Activated naive CD8-positive, alpha-beta T cell treated with anti-CD3 and anti-CD28 coated beads for 36 hours (primary cell): ENCODE data around the gene SLC25A21. TPM values are rescaled to one million over a fixed set of nuclear protein-coding genes. Genes with fewer than 3 reads are reported as not detected.

Source experiments
- DNase-seq: peaks from one replicate; pipeline ENCODE4 v3.0.0; 2021
- H3K27ac Mint-ChIP-seq: one replicate; pipeline ENCODE4 v1.8.0; 2022; ENCODE audit warnings: mild to moderate bottlenecking, moderate library complexity, mixed read lengths
- H3K27me3 Mint-ChIP-seq: one replicate; pipeline ENCODE4 v1.8.0; 2022; ENCODE audit warnings: mild to moderate bottlenecking, mixed read lengths
- H3K36me3 Mint-ChIP-seq: one replicate; pipeline ENCODE4 v1.8.0; 2021; ENCODE audit warnings: mild to moderate bottlenecking, mixed read lengths
- H3K4me1 Mint-ChIP-seq: one replicate; pipeline ENCODE4 v1.8.0; 2021; ENCODE audit warnings: mixed read lengths
- H3K4me3 Mint-ChIP-seq: one replicate; pipeline ENCODE4 v1.8.0; 2022; ENCODE audit warnings: mild to moderate bottlenecking, moderate library complexity, mixed read lengths
- H3K9me3 Mint-ChIP-seq: one replicate; pipeline ENCODE4 v1.8.0; 2022; ENCODE audit warnings: mixed read lengths
- total RNA-seq, 2 experiments: library from RNA; stranded (reverse); gene quantifications; one replicate each; pipeline ENCODE4 v1.2.3, GENCODE V29; 2021

The SLC25A21 gene
- total RNA-seq, 2 experiments from 2014 or later: not detected

GRCh38 chr14:36652542-36653201 lies 519.7 kb downstream of the SLC25A21 start:
- Mint-ChIP-seq H3K27ac (no peak overlapping the region), H3K9me3 (no peaks in the 10 kb centered on the region), H3K27me3 (peaks cover 92% of the 10 kb centered on the region), H3K4me3 (no peak overlapping the region), H3K36me3 (peaks cover 6% of the 10 kb centered on the region), H3K4me1 (peaks cover 17% of the 10 kb centered on the region)
- DNase-seq: no peak

DNA sequence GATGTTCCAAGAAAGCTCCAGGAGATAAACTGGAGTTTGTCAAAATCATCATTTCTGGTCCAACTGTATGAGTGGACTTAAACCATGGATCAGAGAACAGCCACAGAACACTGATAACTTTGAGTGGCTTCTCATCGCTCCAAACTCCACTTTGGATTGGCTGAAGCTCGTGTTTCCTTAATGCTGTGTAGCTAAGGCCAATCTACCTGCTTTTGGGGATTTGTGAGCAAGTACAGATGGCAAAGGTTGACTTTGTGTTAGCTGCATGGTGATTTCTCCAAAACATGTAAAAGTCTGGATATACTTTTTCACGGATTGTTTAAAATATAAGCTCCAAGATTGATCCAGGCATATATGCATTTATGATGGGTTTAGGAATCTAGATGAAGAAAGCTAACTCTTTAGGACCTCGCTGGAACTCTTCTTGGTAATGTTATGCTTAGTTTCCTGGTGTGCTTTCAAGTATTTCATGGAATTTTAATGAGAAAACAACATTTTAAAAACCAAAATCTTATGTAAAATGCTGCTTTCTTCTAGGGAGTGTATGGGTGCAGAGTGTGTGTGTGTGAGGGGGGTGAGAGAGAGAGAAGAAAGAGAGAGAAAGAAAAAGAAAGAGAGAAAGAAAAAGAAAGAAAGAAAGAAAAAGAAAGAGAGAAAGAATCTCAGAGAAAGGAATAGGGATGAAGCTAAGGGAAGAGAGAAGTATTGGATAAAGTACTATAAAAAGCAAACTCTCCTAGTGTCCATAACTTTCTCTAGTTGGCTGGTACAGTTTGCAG lies 522.3 kb downstream of the SLC25A21 start:
- no peak overlapping the region for H3K4me3 Mint-ChIP-seq
- no peak for DNase-seq
- H3K9me3 Mint-ChIP-seq: no peaks in the 10 kb centered on the region
- peaks cover 6% of the 10 kb centered on the region for H3K4me1 Mint-ChIP-seq
- H3K36me3 Mint-ChIP-seq: no peaks in the 10 kb centered on the region
- H3K27ac Mint-ChIP-seq: no peak overlapping the region
- peaks cover 89% of the 10 kb centered on the region for H3K27me3 Mint-ChIP-seq

DNA sequence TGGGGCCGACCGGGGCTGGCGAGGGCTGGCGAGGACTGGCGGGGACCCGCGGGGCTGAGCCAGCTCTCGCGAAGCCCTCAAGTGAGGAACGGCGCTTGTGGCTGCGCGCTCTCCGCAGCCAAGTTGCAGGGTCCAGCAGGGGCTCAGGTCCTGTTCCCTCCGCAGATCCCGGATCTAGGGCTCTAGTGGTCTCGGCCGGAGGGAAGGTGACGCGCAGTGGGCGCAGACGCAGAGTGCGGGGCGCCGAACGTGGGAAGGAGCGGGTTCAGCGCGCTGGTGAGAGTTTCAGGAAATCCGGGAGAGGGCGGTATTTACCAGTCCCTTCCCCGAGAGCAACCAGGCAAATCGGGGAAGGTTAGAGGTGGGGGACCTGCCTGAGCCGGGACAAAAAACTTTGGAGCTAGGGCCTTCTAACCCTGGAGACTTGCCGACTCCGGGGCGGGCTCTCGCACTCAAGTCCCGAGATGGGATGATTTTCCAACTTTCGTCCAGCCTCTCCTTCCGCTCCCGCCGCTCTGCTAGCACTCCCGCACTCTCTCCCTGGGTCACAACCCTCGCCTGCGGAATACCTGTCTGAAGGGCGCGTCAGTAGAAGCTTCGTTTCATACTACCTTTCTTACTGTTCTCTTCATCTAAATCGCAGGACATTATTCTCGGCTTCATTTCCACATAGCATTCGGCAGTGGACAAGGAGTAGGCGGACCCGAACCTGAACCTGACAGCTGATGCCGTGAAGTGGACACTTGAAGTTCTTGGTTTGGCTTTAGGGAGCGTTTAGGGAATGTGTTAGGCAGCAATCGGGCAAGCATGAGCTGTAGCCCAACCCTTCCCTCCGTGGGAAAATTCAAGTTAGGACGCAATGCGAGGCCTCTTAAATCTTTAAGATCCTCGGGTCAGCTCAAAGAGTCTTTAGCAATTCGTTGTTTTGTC lies 524.3 kb downstream of the SLC25A21 start:
- H3K27ac Mint-ChIP-seq: no peak overlapping the region

DNA sequence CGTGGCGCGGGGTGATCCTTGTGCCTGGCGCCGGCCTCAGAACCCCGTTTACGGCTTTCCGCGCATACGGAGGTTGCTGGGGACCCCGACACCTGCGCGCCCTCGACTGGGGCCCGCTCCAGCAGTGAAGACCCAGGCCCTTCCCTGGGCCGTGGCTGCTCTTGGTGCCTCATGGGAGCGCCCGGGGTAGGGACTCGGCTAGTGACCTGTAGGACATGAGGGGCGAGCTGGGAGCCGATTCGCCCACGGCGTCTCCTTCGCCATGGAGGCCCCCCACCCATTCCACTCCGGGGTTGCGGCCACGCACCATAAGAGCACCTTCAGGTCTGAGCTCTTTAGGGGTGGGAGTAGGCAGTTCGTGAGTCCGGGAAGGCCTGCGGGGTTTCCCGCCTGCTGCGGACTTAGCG lies 525.0 kb downstream of the SLC25A21 start:
- no peak for DNase-seq
- peaks cover 6% of the 10 kb centered on the region for H3K4me1 Mint-ChIP-seq
- peaks cover 70% of the 10 kb centered on the region for H3K27me3 Mint-ChIP-seq

More for the DNA sequence above, 524.3 kb downstream of the SLC25A21 start:
- Mint-ChIP-seq H3K4me3 (no peak overlapping the region), H3K27me3 (peaks cover 77% of the 10 kb centered on the region), H3K4me1 (peaks cover 6% of the 10 kb centered on the region), H3K9me3 (no peaks in the 10 kb centered on the region), H3K36me3 (no peaks in the 10 kb centered on the region)
- DNase-seq: no peak

DNA sequence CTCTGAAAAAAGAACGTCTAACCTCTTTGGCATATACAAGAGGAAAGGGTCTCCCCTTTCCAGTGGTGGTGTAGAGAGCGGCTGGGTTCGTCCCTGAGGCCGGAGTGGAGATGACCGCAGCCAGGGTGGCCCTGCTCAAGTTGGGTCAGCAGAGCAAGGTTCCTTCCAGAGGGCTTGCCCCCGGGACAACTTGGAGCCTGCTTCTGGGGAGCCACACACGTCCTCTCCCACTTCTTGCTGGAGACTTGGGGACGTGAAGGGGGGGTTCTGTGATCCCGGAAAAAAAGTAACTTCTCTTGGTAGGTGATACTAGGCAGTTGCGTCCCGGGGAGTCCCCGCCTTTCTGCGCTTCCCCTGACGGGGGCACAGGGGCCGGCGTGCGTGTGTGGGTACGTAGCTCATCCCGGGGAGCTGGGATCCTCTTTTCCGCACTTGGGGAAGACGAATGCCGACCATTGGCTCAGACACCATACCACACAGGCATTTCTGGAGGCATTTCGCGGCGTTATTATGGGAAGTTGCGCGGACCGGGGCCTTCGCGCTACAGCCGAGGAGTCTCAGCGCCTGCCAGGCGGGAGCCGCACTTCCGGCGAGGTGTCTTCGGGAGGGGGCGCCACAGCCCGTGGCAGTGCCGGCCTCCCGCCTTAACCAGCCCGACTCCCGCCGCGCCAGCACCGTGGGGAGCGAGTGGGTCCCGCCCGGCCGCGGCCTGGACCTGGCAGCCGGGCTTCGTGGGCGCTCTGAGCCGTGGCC lies 525.6 kb downstream of the SLC25A21 start:
- Mint-ChIP-seq H3K27me3 (peaks cover 71% of the 10 kb centered on the region), H3K4me3 (no peak overlapping the region), H3K27ac (no peak overlapping the region), H3K9me3 (no peaks in the 10 kb centered on the region), H3K36me3 (no peaks in the 10 kb centered on the region), H3K4me1 (peaks cover 6% of the 10 kb centered on the region)
- no peak for DNase-seq

More for the DNA sequence above, 525.0 kb downstream of the SLC25A21 start:
- Mint-ChIP-seq H3K36me3 (no peaks in the 10 kb centered on the region), H3K9me3 (no peaks in the 10 kb centered on the region), H3K4me3 (no peak overlapping the region), H3K27ac (no peak overlapping the region)

GRCh38 chr14:36633580-36633979 lies 538.8 kb downstream of the SLC25A21 start:
- H3K4me1 Mint-ChIP-seq: no peaks in the 10 kb centered on the region

More at GRCh38 chr14:36633580-36633979, 538.8 kb downstream of the SLC25A21 start:
- no peak for DNase-seq
- Mint-ChIP-seq H3K36me3 (no peaks in the 10 kb centered on the region), H3K9me3 (peaks cover 3% of the 10 kb centered on the region), H3K4me3 (no peak overlapping the region), H3K27ac (no peak overlapping the region), H3K27me3 (peaks cover 17% of the 10 kb centered on the region)

Other genes starting within 250 kb of the SLC25A21 start
- gene MIPOL1, start 25.3 kb upstream of the SLC25A21 start, total RNA-seq: not detected